GM18907 (cell line): Measurements from ENCODE around the gene EPN2.
"Not testable (repeated sequence)": the region's sequence is repeated elsewhere in the genome, so short reads cannot be mapped to it uniquely, and the experiment has no call there.

Experiments
- ATAC-seq: cut with Tn5 transposase; IDR thresholded peaks from one replicate; pipeline ENCODE4 v1.9.1; 2021; ENCODE audit warnings: mild to moderate bottlenecking, moderate library complexity; ENCODE audit not compliant: unreplicated experiment

EPN2 gene

DNA sequence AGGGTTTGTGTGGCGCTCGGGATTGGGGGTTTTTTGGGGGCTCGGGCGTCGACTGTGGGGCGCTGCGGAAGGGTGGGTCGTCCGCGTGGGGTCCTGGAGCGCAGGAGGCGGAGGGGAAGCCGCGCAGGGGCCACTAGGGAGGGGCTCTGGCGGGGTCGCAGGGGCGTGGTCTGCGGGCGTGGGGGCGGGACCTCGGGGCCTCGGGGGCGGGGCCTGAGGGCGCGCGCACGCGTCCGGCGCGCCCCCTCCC, at the start of gene EPN2:
TSS of gene EPN2 (plus strand) at position 228 of the 250 bp plus-strand sequence. CDS start 45,754 bp downstream, outside the sequence.
- not testable (repeated sequence) for ATAC-seq

DNA sequence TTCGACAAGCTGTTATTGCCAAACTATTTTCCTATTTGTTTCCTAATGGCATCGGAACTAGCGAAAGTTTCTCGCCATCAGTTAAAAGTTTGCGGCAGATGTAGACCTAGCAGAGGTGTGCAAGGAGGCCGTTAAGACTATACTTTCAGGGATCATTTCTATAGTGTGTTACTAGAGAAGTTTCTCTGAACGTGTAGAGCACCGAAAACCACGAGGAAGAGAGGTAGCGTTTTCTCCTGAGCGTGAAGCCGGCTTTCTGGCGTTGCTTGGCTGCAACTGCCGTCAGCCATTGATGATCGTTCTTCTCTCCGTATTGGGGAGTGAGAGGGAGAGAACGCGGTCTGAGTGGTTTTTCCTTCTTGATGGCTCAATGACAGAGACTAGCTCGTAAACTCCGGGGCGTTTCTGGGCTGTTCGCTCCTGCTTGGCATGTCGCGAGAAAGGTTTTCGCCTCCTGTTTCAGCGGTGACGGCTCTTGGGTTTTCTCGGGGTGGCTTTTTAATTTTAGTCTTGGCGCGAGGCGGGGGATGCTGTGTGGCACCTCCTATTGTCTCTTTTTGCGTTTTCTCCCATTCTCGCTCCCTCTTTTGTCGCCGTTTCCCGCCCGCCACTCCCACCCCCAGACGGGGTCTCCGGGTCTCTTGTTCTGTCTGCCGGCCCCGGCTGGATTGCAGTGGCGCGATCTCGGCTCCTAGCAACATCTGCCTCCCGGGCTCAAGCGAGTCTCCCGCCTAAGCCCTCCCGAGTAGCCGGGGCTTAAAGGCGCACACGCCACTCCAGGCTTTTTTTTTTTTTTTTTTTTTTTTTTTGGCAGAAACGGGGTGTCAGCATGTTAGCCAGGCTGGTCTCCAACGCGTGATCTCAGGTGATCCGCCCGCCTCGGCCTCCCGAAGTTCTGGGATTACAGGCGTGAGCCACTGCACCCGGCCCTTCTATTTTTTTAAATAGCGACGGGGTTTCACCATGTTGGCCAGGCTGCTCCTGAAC, 49.0 kb upstream of the EPN2 start:
- ATAC-seq, result peak; percentile 36

DNA sequence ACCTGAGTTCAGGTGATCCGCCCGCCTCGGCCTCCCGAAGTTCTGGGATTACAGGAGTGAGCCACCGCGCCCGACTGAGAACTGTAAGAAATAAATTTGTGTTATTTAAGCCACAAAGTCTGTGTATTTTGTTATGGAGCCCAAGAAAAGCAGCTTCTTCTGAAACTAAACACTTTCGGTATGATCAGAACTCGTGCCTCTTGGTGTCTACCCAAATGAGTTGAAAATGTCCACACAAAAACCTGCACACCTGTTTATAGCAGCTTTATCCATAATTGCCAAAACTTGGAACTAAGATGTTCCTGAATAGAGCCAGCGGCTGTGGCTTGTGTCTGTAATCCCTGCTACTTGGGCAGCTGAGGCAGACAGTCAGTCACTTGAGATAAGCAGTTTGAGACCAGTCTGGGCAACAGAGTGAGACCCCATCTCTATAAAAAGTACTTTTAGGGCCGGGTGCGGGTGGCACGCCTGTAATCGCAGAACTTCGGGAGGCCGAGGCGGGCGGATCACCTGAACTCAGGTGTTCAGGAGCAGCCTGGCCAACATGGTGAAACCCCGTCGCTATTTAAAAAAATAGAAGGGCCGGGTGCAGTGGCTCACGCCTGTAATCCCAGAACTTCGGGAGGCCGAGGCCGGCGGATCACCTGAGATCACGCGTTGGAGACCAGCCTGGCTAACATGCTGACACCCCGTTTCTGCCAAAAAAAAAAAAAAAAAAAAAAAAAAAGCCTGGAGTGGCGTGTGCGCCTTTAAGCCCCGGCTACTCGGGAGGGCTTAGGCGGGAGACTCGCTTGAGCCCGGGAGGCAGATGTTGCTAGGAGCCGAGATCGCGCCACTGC, 48.1 kb upstream of the EPN2 start:
- ATAC-seq, result peak; percentile 81

DNA sequence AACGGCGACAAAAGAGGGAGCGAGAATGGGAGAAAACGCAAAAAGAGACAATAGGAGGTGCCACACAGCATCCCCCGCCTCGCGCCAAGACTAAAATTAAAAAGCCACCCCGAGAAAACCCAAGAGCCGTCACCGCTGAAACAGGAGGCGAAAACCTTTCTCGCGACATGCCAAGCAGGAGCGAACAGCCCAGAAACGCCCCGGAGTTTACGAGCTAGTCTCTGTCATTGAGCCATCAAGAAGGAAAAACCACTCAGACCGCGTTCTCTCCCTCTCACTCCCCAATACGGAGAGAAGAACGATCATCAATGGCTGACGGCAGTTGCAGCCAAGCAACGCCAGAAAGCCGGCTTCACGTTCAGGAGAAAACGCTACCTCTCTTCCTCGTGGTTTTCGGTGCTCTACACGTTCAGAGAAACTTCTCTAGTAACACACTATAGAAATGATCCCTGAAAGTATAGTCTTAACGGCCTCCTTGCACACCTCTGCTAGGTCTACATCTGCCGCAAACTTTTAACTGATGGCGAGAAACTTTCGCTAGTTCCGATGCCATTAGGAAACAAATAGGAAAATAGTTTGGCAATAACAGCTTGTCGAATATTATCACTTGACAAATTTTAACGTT, 47.3 kb upstream of the EPN2 start:
- ATAC-seq, result not testable (repeated sequence)

DNA sequence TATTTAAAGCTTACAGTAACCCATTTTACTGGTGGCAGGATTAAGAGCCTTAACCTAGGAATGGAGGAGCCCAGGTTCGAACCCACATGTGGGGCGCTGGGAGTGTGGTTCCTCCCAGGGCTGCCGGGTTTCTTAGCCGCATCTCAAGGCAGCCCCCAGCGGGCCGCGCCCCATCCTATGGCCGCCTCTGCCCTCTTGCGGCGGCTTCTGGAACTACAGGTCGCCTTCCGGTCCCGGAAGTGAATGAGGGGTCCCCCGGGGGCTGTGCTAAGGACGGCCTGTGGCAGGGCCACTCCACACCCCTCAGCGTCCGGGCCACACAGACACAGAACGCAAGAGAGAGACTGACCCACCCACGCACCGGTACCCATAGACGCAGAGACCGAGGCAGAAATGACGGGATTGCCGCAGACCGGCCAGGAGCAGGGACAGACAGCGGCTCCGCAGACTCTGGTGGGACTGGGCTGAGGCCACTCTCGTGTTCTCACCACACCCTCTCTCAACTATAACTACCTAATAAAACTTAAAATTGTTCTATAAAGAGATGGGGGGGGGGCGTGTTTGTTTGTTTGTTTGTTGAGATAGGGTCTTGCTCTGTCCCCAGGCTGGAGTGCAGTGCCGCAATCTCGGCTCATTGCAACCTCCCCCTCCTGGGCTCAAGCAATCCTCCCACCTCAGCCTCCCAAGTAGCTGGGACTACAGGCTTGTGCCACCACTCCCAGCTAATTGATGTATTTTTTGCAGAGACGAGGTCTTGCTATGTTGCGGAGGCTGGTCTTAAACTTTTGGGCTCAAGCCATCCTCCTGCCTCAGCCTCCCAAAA, 40.6 kb upstream of the EPN2 start:
- peak; percentile 80 for ATAC-seq

DNA sequence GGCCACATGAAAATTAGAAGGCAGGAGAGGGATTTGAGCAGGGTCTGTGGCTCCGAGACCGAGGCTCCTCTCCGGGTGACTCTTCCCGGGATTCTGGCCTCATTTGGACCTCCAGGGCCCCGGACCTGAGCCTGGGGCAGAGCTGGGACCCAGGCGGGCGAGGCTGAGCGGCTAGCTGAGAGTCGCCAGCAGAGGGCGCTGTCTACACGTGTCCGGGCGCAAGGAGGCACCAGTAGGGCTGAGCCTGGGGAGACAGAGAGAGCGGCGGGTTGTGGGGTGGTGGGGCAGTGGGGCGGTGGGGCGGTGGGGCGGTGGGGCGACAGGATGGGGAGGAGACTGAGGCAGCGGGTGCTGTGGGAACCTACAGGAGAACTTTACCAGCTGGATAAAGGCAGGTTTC, 34.7 kb upstream of the EPN2 start:
- ATAC-seq, result peak; percentile 77

DNA sequence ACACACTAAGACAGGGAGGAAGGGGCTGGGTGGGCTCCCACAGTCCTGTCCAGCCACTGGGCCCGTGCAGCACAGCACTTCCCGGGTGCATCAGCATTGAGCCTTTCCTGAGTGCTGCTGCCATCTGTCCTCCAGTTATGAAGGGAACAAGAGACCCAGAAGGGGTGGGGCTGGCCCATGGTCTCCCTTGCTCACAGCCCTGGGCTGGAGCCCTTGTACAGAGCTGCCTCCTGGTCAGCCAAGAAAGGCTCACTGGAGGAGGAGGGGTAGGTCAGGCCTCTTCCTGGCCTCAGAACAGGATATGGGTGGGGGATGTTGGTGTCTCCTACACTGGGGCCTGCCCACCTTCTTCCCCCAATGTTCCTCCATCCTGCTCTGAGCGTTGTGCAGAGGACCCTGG, 33.7 kb upstream of the EPN2 start:
- not testable (repeated sequence) for ATAC-seq

DNA sequence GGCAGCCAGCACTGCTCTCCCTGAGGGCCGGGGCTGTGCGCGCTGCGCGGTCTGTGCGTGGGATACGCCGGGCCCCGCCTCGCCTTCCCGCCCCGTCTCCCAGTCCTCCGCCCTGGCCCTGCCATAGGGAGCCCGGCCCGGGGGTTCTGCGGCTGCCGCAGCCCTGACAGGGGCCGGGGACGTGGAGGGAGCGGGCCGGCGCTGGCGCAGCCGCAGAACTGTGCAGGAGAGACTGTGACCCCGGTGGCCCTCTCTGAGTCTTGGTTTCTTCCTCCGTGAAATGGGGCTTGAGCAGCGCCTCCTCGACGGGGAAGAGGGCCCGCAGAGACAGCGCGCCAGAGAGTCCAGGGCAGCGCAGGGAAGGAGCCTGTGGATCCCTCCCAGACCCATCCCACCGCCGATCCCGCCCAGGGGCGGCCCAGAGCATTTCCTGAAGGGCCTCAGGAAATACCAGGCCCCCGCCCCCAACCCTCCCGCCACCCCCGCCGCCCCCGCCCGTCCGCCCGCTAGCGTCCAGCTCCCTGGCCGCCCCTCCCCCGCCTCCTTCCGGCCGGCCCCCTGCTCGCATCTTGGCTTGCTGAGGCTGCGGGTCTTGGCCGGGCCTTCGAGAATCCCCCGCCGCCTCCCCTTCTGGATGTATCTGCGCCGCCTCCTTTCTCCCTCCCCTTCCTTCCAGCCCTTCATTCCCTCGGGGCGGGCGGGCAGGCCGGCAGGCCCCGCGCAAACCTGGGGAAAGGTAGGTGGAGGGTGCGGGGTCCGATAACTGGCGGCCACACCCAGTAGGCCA, 21.9 kb upstream of the EPN2 start:
- ATAC-seq, result not testable (repeated sequence)

DNA sequence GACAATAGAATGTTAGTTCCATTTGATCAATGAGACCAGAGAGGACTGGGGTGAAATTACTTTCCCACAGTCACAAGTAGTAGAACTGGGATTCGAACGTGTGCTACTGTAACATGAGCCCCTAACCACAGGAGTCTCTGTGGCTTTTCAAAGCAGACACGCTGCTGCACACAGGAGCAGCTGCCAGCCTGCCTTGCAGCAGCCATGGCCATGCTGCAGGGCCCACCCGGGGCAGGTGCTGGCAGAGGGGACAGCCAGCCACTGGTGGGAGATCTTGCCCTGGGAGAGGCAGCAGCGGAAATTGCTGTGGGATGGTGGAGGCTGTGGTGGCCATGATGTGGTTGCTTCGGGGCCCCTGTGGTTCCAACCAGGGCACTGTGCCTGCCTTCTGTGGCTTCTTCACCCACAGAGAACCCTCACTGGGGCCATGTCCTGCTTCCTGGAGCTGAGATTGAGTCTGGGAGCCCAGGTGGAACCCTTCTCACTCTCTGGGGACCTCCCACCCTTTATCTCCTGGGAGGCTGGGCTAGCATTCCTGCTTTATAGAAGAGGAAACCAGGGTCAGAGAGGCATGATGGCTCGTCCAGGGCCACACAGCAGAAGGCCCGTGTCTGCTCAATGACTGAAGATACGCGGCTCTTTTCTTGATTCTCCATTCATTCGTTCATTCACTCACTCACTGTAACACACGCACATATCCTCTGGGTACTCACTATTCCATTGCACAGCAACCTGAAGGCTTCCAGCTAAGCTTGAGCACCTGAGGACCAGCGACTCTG, 20.8 kb upstream of the EPN2 start:
- peak; percentile 57 for ATAC-seq

DNA sequence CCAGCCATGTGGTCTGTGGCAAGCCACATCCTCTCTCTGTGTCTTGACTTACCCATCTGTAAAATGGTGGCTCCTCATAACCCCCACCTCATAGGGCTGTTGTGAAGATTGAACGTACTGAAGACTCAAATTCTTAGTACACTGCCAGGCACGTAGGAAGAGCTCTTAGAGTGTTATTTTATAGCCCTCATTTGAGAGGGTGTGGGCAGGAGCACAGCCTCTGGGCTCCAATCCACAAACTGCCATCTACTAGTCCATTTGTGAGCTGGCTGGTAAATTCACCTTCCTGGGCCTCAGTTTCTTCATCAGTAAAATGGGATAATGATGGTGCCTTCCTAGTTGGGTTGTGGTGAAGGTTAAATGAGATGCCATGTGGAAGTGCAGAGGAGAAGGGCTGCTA, 18.3 kb upstream of the EPN2 start:
- ATAC-seq, result not testable (repeated sequence)

DNA sequence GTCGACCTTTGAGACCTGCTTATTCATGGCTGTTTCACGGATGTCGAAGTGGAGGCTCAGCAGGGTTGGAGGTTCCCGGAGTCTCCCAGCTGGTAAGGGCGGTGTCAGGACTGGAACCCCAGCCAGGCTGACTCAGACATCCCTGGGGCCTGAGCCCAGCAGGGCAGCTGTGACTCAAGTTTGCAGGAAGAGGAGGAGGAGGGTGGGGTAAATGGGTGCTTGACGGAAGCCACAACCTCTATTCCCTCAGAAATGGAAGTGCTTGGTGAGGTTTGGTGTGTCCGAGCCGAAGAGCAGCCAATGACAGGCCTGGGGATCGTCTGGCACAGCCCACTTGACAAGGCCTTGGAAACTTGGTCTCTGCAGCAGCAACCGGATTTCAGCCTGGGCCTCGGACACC, 17.8 kb upstream of the EPN2 start:
- not testable (repeated sequence) for ATAC-seq

DNA sequence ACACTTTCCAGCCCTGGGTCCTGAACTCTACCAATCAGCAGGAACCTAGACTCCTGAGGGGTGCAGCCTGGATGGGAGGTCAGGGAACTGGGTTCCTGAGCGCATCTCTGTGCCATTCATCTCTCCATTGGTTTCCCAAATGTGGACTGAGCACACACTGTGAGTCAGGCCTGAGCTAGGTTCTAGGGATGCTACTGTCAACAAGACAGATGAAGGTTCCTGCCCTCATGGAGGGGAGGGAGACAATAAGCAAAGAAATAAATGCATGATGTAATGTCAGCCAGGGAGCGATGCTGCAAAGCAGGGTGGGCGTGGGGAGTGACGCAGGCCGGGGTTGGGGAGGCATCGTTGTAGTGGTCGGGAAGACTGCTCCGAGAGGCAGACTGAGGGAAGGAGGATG, 17.0 kb upstream of the EPN2 start:
- not testable (repeated sequence) for ATAC-seq

DNA sequence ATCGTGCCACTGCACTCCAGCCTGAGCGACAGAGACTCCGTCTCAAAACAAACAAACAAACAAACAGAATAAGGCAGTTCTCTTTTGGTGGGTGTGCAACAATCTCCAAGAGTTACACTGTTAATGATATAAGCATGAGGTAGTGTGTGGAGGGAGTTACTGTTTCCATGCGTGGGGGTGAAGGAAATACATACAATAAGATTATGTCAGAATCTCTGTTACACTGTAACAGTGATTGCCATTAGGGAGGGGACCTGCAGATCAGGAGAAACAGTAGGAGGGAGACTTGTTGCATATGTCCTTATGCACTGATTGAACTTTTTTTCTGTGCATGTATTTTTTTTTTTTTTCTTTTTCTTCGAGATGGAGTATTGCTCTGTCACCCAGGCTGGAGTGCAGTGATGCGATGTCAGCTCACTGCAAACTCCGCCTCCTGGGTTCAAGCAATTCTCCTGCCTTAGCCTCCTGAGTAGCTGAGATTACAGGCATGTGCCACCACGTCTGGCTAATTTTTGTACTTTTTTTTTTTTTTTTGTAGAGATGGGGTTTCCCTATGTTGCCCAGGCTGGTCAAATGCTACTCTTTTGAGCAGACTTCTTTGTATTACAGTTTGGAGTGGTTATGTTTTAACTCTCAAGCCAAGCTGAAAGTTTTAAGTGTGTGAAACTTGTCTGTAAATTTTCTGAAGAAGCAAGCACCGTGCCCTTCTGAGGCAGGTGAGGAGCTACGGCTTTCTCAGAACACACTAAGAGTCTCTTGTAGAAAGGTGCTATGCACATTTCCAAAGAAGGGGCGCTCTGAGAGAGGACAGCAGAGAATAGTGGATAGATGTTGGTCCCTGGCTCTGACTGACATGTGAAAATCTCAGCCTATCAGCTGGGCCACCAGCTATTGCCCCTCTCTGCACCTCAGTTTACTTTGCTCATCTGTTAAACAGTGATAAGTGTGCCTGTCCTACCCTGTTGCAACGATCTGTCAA, 10.3 kb upstream of the EPN2 start:
- not testable (repeated sequence) for ATAC-seq

DNA sequence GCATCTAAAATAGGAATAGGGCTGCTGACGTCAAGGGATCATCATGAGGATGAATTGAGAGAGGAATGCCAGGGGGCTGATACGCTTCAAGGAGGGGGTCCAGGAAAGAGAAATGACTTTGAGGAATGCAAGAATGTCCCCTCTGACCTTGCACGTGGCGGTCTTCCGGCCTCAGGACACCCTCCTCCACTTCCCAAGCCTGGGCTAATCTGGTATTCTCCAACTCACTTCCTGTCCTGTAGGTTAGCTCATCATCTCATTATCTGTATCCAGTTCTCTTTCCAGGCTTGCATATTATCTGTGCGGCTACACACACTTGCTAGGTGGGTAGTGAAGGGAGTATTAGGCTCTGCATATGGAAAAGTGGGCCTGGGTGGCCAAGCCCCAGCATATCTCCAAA, 2.5 kb upstream of the EPN2 start:
- ATAC-seq, result not testable (repeated sequence)

DNA sequence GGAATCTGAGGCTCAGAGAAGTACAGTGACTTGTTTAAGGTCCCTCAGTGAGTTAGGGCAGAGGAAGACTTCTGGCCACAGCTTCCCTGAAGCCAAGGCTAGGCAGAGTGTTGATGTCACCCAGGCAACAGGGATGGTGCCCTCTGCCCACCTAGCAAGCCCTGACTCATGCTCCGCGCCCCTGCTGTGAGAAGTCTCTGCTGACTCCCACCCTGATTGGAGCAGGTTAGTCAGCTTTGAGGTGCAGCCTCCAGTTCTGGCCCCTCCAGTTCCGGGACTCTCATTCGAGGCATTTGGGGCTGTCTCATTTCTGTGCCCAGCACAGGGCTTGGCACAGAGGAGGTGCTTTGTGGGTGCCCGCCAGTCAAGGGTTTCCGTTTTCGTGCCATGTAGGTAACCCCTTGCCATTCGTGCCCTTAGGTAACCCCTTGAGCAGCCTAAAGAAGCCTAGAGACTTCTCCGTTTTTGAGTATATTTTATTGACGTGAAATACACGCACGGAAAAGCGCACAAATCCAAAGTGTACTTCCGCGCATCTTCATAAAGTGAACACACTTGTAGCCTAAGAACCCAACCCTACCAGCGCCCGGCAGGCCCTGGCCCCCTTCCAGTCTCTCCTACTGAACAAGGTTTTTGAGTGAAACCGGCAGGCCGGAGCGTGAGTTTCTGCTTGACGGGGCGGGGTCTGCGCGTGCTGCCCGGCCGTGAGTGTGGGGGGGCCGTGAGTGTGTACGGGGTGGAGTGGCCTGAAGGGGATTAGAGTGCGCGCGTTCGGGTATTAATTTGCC, 621 bp upstream of the EPN2 start:
- peak; percentile 46 for ATAC-seq

DNA sequence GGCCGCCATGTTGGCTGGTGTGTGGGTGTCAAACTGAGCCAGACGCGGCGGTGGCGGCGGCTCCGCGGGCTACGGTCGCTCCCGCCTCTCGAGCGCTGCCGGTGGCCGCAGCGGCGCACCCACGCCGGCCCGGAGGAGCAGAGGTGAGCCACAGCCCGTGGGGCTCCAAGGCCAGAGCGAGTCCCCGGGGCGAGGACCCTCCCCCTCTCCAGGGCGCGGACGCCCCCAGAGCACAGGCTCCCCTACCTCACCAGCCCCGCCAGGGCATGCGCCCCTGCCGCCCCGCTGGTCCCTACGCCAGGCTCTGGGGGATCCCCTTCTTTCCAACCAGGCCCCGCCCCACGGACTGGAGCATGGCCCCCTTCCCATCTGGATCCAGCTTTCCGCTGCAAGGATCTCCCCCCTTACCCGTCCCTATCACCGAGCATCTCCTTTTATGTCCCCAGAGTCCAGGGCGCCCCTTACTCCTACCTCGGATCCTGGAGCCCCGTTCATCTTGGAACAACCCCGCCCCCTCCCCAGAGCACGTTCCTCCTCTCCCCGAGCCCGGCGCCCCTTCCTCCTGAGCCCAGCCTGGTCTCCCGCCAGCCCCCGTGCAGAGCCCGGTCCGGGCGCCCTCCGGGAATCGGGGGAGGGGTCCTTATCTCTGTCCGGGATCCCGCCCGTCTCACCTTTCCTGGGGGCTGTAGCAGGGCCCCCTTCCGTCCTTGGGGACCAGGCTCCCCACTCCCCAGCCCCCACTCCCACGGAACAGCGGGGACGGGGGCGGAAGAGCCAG, 412 bp downstream of the EPN2 start:
- ATAC-seq, result peak; percentile 73
